Stimulated activated memory B cell treated with anti-CD40 and anti-IgM and Interleukin-4, amounts not matched to agents 10 μg/mL and 1 μg/mL and 100 μg/mL, for 72 hours (primary cell): ENCODE data around the gene ABLIM2.
"Not testable (repeated sequence)": the region's sequence is repeated elsewhere in the genome, so short reads cannot be mapped to it uniquely, and the experiment has no call there.

Experiments
- ATAC-seq: fragments of 150-1000 bp; cut with Tn5 transposase; 2 replicates; pipeline ENCODE4 v1.10.0; 2021
- H3K27ac Mint-ChIP-seq: one replicate; pipeline ENCODE4 v1.8.0; 2022; ENCODE audit warnings: mild to moderate bottlenecking, mixed read lengths
- H3K27me3 Mint-ChIP-seq: one replicate; pipeline ENCODE4 v1.8.0; 2022; ENCODE audit warnings: mixed read lengths
- H3K36me3 Mint-ChIP-seq: one replicate; pipeline ENCODE4 v1.8.0; 2022; ENCODE audit warnings: mixed read lengths
- H3K4me1 Mint-ChIP-seq: one replicate; pipeline ENCODE4 v1.8.0; 2022; ENCODE audit warnings: mixed read lengths
- H3K4me3 Mint-ChIP-seq: one replicate; pipeline ENCODE4 v1.8.0; 2022; ENCODE audit warnings: mild to moderate bottlenecking, moderate library complexity, mixed read lengths
- H3K9me3 Mint-ChIP-seq: one replicate; pipeline ENCODE4 v1.8.0; 2022; ENCODE audit warnings: mixed read lengths

The ABLIM2 gene

DNA sequence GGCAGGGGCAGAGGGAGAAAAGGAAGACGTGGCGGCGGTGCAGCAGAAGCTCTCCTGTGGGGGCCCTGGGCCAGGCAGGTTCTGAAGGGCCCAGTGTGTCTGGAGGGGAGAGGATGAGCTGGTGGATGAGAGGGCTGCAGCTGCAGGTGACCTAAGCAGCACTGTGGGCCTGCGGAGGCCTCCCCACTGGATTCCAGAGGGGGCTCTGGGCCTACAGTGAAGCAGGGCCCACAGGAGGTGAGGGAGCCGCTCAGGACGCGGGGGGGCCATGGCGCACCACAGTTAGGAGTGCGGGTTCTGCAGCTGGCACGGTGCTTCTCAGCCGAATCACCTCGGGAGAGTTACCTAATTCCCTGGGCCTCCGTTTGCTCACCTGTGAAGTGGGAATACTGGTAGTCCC, 10.5 kb downstream of the ABLIM2 start:
- Mint-ChIP-seq H3K36me3 (peaks cover 23% of the 10 kb centered on the region), H3K4me1 (peaks cover 5% of the 10 kb centered on the region), H3K27me3 (peaks cover 23% of the 10 kb centered on the region), H3K4me3 (no peak overlapping the region), H3K27ac (no peak overlapping the region), H3K9me3 (no peaks in the 10 kb centered on the region)
- ATAC-seq, result no peak

GRCh38 chr4:8147231-8147970, 11.2 kb downstream of the ABLIM2 start:
- Mint-ChIP-seq H3K36me3 (peaks cover 23% of the 10 kb centered on the region), H3K4me1 (peaks cover 5% of the 10 kb centered on the region), H3K4me3 (no peak overlapping the region), H3K9me3 (no peaks in the 10 kb centered on the region), H3K27ac (no peak overlapping the region), H3K27me3 (peaks cover 29% of the 10 kb centered on the region)
- ATAC-seq, result no peak

DNA sequence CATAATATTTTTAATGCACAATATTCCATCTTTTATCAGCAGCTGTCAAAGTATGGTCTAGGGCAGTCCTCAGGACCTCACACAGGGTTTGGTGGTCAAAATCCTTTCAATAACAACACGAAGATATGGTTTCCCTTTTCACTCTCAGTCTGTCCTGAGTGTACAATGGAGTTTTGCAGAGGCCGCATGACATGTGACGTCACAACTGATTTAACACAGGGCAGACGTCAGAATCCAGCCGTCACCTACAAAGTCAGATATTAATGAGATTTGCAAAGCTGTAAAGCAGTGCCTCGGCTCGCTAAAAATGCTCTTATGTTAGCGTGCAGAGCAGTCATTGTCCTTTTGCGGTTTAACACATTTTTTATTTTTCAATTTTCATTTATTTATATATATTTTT, 12.5 kb downstream of the ABLIM2 start:
- ATAC-seq, result no peak
- no peak overlapping the region for H3K27ac Mint-ChIP-seq
- H3K27me3 Mint-ChIP-seq, result peaks cover 41% of the 10 kb centered on the region
- no peaks in the 10 kb centered on the region for H3K9me3 Mint-ChIP-seq
- H3K4me1 Mint-ChIP-seq, result peaks cover 5% of the 10 kb centered on the region
- H3K4me3 Mint-ChIP-seq, result no peak overlapping the region
- H3K36me3 Mint-ChIP-seq, result peaks cover 23% of the 10 kb centered on the region

DNA sequence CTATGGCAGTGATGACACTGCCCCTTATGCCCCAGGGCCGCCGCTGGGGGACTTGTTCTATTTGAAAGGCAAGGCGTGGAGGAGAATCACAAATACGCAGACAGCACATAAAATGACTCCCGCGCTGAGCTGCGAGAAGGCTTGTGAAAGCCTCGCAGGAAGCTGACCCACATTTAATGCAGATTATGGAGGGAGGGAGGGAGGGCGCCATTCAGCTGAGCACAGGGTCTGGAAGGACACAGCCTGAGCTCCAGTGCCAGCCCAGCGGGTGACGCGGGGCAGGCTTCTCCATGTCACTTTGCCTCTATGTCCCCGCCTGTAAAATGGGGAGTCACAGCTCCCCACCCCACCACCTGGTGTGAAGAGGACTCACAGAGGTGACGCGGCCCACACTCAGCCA, 14.3 kb downstream of the ABLIM2 start:
- Mint-ChIP-seq H3K36me3 (peaks cover 22% of the 10 kb centered on the region), H3K9me3 (peaks cover 6% of the 10 kb centered on the region), H3K27me3 (peaks cover 39% of the 10 kb centered on the region), H3K4me1 (peaks cover 2% of the 10 kb centered on the region), H3K27ac (no peak overlapping the region), H3K4me3 (no peak overlapping the region)
- no peak for ATAC-seq

- no peak for ATAC-seq
- Mint-ChIP-seq H3K4me1 (no peaks in the 10 kb centered on the region), H3K27ac (no peak overlapping the region), H3K4me3 (no peak overlapping the region), H3K27me3 (peaks cover 34% of the 10 kb centered on the region), H3K36me3 (peaks cover 23% of the 10 kb centered on the region), H3K9me3 (peaks cover 6% of the 10 kb centered on the region)
These were observed 15.0 kb downstream of the ABLIM2 start for GRCh38 chr4:8143392-8144140.

GRCh38 chr4:8142556-8142955, 16.1 kb downstream of the ABLIM2 start:
- Mint-ChIP-seq H3K27ac (no peak overlapping the region), H3K36me3 (peaks cover 22% of the 10 kb centered on the region), H3K4me3 (no peak overlapping the region), H3K27me3 (peaks cover 34% of the 10 kb centered on the region), H3K4me1 (no peaks in the 10 kb centered on the region), H3K9me3 (peaks cover 13% of the 10 kb centered on the region)
- ATAC-seq, result no peak

DNA sequence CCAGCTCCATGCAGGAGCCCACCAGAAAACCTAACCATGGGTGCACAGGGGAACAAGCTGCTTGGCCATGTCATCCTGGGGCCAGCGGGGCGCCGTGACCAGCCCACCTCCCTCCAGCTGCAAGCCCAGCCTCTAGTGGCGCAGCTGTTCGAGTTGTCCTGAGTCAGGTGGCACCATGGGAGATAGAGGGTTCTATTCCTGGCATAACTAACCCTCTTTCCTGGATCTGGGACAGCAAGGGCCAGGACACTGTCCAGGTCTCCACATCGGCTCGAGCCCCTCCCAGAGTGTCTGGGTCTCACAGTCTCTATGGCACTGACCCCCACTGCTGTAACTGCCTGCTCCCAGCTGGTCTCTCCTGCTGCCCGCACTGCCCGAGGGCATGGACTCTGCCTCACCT, 16.7 kb downstream of the ABLIM2 start:
- H3K9me3 Mint-ChIP-seq, result peaks cover 13% of the 10 kb centered on the region
- H3K4me3 Mint-ChIP-seq, result no peak overlapping the region
- peaks cover 34% of the 10 kb centered on the region for H3K27me3 Mint-ChIP-seq
- H3K27ac Mint-ChIP-seq, result no peak overlapping the region
- peaks cover 22% of the 10 kb centered on the region for H3K36me3 Mint-ChIP-seq
- H3K4me1 Mint-ChIP-seq, result no peaks in the 10 kb centered on the region
- ATAC-seq, result peak; percentile 27

DNA sequence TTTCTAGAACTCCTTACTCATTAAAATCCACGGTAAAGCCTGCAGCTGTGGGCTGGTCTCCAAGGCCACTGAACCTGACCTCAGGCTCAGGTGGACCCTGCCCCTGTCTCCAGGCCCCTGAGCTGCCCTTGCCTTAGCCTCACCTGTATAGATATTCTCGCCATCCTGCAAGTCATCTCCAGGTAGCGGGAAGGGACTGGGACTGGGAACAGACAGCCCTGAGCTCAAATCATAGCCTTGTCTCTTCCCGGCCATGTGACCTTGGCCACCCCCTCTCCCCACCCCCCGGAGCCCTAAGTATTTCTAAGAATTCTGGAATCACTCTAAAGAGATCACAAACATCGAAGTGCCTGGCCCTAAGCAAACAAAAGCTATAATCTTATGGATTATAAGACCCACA, 17.7 kb downstream of the ABLIM2 start:
- peaks cover 32% of the 10 kb centered on the region for H3K27me3 Mint-ChIP-seq
- peaks cover 13% of the 10 kb centered on the region for H3K9me3 Mint-ChIP-seq
- ATAC-seq, result no peak
- H3K4me3 Mint-ChIP-seq, result no peak overlapping the region
- no peak overlapping the region for H3K27ac Mint-ChIP-seq
- H3K4me1 Mint-ChIP-seq, result no peaks in the 10 kb centered on the region
- peaks cover 22% of the 10 kb centered on the region for H3K36me3 Mint-ChIP-seq

DNA sequence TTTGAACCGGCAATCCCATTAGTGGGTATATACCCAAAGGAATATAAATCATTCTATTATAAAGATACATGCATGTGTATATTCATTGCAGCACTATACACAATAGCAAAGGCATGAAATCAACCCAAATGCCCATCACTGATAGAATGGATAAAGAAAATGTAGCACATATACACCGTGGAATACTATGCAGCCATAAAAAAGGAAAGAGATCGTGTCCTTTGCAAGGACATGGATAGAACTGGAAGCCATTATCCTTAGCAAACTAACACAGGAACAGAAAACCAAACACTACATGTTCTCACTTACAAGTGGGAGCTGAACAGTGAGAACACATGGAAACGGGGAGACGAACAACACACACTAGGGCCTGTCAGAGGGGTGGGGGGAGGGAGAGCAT, 18.9 kb downstream of the ABLIM2 start:
- not testable (repeated sequence) for H3K27ac Mint-ChIP-seq, H3K4me1 Mint-ChIP-seq, ATAC-seq, H3K4me3 Mint-ChIP-seq
- Mint-ChIP-seq H3K27me3 (peaks cover 28% of the 10 kb centered on the region), H3K36me3 (peaks cover 34% of the 10 kb centered on the region), H3K9me3 (peaks cover 13% of the 10 kb centered on the region)

DNA sequence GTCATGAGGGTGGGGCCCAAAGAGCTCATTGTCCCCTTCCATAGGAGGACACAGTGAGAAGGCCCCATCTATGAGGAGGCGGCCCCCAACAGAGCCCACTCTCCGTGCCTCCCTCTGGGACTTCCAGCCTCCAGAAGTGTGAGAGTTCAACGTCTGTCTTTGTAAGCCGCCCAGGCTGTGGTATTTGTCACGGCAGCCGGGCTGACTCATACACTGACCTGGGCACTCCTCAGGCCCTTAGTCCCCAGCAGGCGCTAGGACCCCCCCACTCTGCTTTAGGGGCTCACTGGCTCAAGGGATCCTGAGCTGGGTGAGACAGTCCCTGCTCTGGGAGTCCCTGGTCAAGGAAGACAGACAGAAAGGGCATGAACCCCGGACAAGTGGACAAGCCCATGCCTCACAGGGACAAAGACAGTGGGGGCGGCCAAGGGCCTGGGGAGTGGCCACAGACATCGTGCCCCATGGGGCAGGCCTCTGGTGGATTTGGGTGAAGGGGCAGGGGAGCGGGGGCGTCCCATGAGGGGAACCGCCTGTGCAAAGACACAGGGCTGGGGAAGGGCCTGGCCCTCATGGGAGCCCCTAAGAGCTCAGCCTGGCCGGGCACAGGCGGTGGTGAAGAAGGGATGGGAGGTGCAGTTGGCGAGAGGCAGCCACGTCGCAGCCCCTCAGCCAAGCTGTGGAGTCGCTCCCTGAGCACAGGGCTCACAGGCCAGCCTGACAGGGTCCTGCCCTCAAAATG, 21.5 kb downstream of the ABLIM2 start:
- ATAC-seq, result no peak
- Mint-ChIP-seq H3K36me3 (peaks cover 46% of the 10 kb centered on the region), H3K27me3 (peaks cover 38% of the 10 kb centered on the region), H3K4me1 (no peaks in the 10 kb centered on the region), H3K27ac (no peak overlapping the region), H3K9me3 (peaks cover 13% of the 10 kb centered on the region), H3K4me3 (no peak overlapping the region)

DNA sequence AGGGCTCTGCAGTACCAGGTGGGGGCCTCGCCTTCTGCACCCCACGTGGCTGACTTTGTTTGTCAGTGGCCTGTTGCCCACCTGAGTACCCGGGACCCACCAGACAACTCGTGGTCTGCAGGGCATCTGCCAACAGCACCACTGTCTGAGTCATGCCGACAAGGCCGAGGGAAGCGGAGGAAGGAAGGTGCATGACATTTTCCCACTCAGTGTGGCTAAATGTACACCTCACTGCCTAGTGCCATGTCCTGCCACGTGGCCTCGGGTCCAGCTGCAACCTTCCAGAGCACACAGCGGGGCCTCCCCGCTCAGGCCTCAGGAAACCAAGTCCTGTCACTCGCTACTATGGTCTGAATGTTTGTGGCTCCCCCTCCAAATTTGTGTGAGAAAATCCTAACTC, 22.1 kb downstream of the ABLIM2 start:
- peaks cover 46% of the 10 kb centered on the region for H3K36me3 Mint-ChIP-seq
- peaks cover 13% of the 10 kb centered on the region for H3K9me3 Mint-ChIP-seq
- no peak overlapping the region for H3K4me3 Mint-ChIP-seq
- no peak overlapping the region for H3K27ac Mint-ChIP-seq
- no peak for ATAC-seq
- peaks cover 4% of the 10 kb centered on the region for H3K4me1 Mint-ChIP-seq
- H3K27me3 Mint-ChIP-seq, result peaks cover 37% of the 10 kb centered on the region

GRCh38 chr4:8135666-8136065, 22.9 kb downstream of the ABLIM2 start:
- H3K27me3 Mint-ChIP-seq, result peaks cover 36% of the 10 kb centered on the region
- no peak for ATAC-seq
- no peak overlapping the region for H3K4me3 Mint-ChIP-seq
- peaks cover 46% of the 10 kb centered on the region for H3K36me3 Mint-ChIP-seq
- H3K9me3 Mint-ChIP-seq, result peaks cover 13% of the 10 kb centered on the region
- no peak overlapping the region for H3K27ac Mint-ChIP-seq
- H3K4me1 Mint-ChIP-seq, result peaks cover 10% of the 10 kb centered on the region

DNA sequence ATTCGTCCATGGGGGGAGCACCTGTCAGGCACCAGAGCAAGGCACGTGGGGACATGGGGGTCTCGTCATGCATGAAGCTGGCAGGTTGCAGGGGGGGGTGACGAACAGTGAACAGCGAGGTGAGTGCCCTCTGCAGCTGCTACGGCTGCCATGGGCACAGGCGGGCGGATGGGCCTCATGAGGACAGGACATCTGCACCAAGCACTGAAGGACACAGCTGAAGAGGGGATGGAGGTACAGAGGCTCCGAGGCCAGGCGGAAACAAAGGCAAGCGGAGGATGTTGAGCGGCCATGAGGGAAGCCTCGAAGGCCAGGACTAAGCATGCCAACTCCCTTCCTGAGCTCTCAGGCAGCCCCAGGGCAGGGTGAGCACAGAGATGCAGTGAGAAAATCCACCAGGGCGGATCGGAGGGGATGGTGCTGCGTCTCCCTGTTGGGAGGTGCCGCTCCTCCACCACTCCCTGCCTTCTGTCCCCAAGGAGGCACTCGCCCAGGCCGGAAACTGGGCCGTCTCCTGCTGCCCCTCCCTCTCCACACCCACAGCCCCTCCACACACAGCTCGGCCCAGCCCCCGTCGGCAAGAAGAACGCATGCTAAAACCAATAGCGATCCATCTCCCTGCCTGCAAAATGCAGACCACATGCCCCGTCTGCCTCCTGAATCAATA, 24.6 kb downstream of the ABLIM2 start:
- Mint-ChIP-seq H3K4me3 (no peak overlapping the region), H3K27me3 (peaks cover 51% of the 10 kb centered on the region), H3K4me1 (peaks cover 10% of the 10 kb centered on the region), H3K27ac (no peak overlapping the region), H3K9me3 (peaks cover 7% of the 10 kb centered on the region), H3K36me3 (peaks cover 38% of the 10 kb centered on the region)
- no peak for ATAC-seq

- peaks cover 54% of the 10 kb centered on the region for H3K27me3 Mint-ChIP-seq
- peaks cover 3% of the 10 kb centered on the region for H3K9me3 Mint-ChIP-seq
- no peak overlapping the region for H3K27ac Mint-ChIP-seq
- H3K4me1 Mint-ChIP-seq, result peaks cover 10% of the 10 kb centered on the region
- H3K36me3 Mint-ChIP-seq, result peaks cover 29% of the 10 kb centered on the region
- ATAC-seq, result no peak
- no peak overlapping the region for H3K4me3 Mint-ChIP-seq
These were observed 25.5 kb downstream of the ABLIM2 start for GRCh38 chr4:8132947-8133705.
